Prostate gland (tissue), 2 donors: ENCODE data around the gene SMARCB1.

Source experiments
- CTCF ChIP-seq, 4 experiments: fragments of 200-600 bp in 2 of 4; fragments of 450-650 bp in 2 of 4; sonication (generic) in 2 of 4; IDR thresholded peaks; 1 replicate in 3 of 4; 2 replicates in 1 of 4; pipeline ENCODE4 v1.5.1; 2016 to 2019; ENCODE audit warnings: antibody characterized with exemption in 4 of 4, mild to moderate bottlenecking in 2 of 4, moderate library complexity in 2 of 4
- POLR2A ChIP-seq: fragments of 450-650 bp; IDR thresholded peaks from one replicate; pipeline ENCODE4 v1.6.1; 2016; ENCODE audit warnings: antibody characterized with exemption, mild to moderate bottlenecking
- POLR2AphosphoS5 ChIP-seq: sonication (generic); formaldehyde crosslinking; IDR thresholded peaks from one replicate; pipeline ENCODE4 v1.6.1; 2017; ENCODE audit warnings: antibody characterized with exemption

GRCh38 chr22:23801886-23802377 lies 15.2 kb downstream of the SMARCB1 start:
- TF ChIP-seq CTCF (IDR thresholded peaks at IDR 0.05) (no peak), POLR2A (no peak), POLR2AphosphoS5 (no peak)
